OCI-LY3 (cell line): ENCODE data around the gene TCEAL9.

Experiments
- CTCF ChIP-seq: fragments of 200-600, 300-600 bp; sonication (generic); IDR thresholded peaks from 2 replicates; pipeline ENCODE4 v1.5.1; 2014; ENCODE audit warnings: antibody characterized with exemption, low read length, low read depth
- EZH2phosphoT487 ChIP-seq: fragments of 200-600 bp; shearing (Covaris generic); IDR thresholded peaks from 2 replicates; pipeline ENCODE4 v1.6.1; 2018; ENCODE audit warnings: antibody characterized with exemption, mixed run types, low read depth

DNA sequence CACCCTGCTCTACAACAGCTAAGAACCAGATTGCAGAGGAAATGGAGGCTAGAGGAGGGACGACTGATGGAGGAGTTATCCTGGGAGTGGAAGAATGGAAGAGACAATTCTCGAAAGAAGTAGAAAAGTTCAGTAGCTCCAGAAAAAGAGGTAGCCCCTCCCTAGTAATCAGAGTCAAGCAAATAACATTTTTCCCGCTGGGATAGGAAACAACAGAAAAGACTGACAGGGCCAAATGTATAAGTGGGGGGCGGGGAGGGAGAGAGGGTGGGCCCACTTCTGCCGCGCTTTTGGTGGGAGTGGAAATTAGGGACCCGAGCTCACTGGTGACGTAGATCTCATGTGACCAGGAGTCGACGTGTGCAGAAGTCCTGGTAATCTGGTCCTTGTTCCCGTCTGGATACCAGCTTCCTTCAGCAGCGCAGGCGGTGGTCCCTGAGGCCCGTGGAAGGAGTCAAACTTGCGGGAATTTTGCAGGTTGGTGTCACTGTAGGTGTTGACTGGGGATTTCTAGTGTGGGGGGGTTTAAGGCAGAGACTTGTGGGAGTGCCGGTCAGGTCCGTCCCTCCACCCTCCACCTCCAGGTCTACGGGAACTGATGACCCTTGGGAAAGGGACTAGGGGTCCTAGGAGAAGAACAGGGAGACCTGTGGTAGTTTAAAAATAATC is at the start of gene TCEAL9:
- TF ChIP-seq CTCF (no peak), EZH2phosphoT487 (no peak)
